MM.1S (cell line): ENCODE data around the gene RAC3.

Source experiments
- DNase-seq: peaks from one replicate; pipeline ENCODE4 v3.0.0-alpha.2; 2015
- H2AFZ ChIP-seq: fragments of 300-600 bp; sonication (generic); 2 replicates; pipeline ENCODE4 v1.6.0; 2016; ENCODE audit warnings: antibody characterized with exemption, low read length
- H3F3A ChIP-seq: fragments of 300-600 bp; sonication (generic); 2 replicates; pipeline ENCODE4 v1.6.1; 2016; ENCODE audit warnings: mild to moderate bottlenecking, antibody characterized with exemption, low read length, moderate library complexity, mixed read lengths; ENCODE audit not compliant: insufficient read depth
- H3K27ac ChIP-seq: fragments of 300-600 bp; sonication (generic); 2 replicates; pipeline ENCODE4 v1.5.1; 2016; ENCODE audit warnings: mild to moderate bottlenecking, low read length
- H3K27me3 ChIP-seq: fragments of 300-600 bp; sonication (generic); replicated peaks from 2 replicates; pipeline ENCODE4 v1.6.0; 2016; ENCODE audit warnings: low read length; ENCODE audit not compliant: insufficient read depth
- H3K36me3 ChIP-seq: fragments of 300-600 bp; sonication (generic); replicated peaks from 2 replicates; pipeline ENCODE4 v1.6.1; 2016; ENCODE audit warnings: mild to moderate bottlenecking, low read length, mixed read lengths; ENCODE audit not compliant: insufficient read depth
- H3K4me1 ChIP-seq: fragments of 300-600 bp; sonication (generic); 2 replicates; pipeline ENCODE4 v1.6.1; 2016; ENCODE audit warnings: low read length, mixed read lengths
- H3K4me2 ChIP-seq: fragments of 300-600 bp; sonication (generic); 2 replicates; pipeline ENCODE4 v1.6.0; 2016; ENCODE audit warnings: low read depth, low read length
- H3K4me3 ChIP-seq: fragments of 300-600 bp; sonication (generic); 2 replicates; pipeline ENCODE4 v1.5.1; 2016; ENCODE audit warnings: low read length, mixed read lengths
- H3K79me2 ChIP-seq: fragments of 300-600 bp; sonication (generic); 2 replicates; pipeline ENCODE4 v1.6.1; 2016; ENCODE audit warnings: mixed run types, low read length, mixed read lengths
- H3K9ac ChIP-seq: fragments of 300-600 bp; sonication (generic); 2 replicates; pipeline ENCODE4 v1.6.1; 2016; ENCODE audit warnings: low read length, mixed read lengths
- H3K9me2 ChIP-seq: fragments of 300-600 bp; sonication (generic); replicated peaks from 2 replicates; pipeline ENCODE4 v1.6.1; 2016; ENCODE audit warnings: mild to moderate bottlenecking, low read length, mixed read lengths; ENCODE audit not compliant: insufficient read depth
- H3K9me3 ChIP-seq: fragments of 300-600 bp; sonication (generic); replicated peaks from 2 replicates; pipeline ENCODE4 v1.6.1; 2016; ENCODE audit warnings: mild to moderate bottlenecking, low read length, mixed read lengths; ENCODE audit not compliant: insufficient read depth
- H4K20me1 ChIP-seq: fragments of 300-600 bp; sonication (generic); 2 replicates; pipeline ENCODE4 v1.6.1; 2016; ENCODE audit warnings: mild to moderate bottlenecking, low read length, moderate library complexity, mixed read lengths; ENCODE audit not compliant: insufficient read depth
- EZH2 ChIP-seq: fragments of 300-600 bp; sonication (generic); optimal IDR thresholded peaks from 2 replicates; pipeline ENCODE3; 2017; ENCODE audit warnings: low read depth, mild to moderate bottlenecking, antibody characterized with exemption, low read length, mixed read lengths
- EZH2phosphoT487 ChIP-seq: fragments of 300-600 bp; sonication (generic); IDR thresholded peaks from 2 replicates; pipeline ENCODE4 v1.6.1; 2018; ENCODE audit warnings: antibody characterized with exemption, low read length
- TF ChIP-seq, protein P1 (sequence below): fragments of 300-600 bp; sonication (generic); IDR thresholded peaks from 2 replicates; pipeline ENCODE4 v1.5.1; 2016; ENCODE audit warnings: antibody characterized with exemption, low read length, mixed read lengths

RAC3 gene

DNA sequence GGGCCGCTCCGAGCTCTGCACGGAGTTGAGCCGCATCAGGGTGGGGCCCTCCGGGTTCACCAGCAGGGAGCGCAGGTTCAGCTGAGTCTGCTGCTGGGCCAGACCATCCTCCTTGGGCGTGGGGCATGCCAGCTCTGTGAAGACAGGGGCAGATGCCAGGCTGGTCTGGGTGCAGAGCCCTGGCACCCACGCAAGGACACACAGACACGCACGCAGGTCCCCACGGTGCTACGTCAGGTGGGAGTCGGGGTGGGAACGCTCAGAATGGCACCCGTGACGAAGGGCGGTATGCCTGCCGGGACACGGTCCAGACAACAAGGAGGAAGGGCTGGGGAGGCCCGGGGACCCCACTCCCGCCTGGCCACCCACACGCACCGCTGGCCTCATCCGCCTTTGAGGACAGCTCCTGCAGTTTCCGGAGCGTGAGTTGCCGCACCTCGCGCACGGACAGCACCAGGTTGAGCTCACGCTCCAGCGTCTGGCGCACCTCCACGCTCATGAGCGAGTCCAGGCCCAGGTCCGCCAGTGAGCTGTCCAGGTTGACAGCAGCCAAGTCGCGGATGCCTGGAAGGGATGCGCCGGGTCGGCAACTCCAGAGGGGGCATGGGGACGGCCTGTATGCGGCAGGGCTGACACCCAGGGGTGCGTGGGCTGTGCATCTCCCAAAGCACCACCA is 49.4 kb downstream of the RAC3 start:
- H2AFZ ChIP-seq = no peak overlapping the region
- H3K4me1 ChIP-seq = no peaks in the 10 kb centered on the region
- TF ChIP-seq EZH2phosphoT487 = no peak
- TF ChIP-seq, protein P1, sequence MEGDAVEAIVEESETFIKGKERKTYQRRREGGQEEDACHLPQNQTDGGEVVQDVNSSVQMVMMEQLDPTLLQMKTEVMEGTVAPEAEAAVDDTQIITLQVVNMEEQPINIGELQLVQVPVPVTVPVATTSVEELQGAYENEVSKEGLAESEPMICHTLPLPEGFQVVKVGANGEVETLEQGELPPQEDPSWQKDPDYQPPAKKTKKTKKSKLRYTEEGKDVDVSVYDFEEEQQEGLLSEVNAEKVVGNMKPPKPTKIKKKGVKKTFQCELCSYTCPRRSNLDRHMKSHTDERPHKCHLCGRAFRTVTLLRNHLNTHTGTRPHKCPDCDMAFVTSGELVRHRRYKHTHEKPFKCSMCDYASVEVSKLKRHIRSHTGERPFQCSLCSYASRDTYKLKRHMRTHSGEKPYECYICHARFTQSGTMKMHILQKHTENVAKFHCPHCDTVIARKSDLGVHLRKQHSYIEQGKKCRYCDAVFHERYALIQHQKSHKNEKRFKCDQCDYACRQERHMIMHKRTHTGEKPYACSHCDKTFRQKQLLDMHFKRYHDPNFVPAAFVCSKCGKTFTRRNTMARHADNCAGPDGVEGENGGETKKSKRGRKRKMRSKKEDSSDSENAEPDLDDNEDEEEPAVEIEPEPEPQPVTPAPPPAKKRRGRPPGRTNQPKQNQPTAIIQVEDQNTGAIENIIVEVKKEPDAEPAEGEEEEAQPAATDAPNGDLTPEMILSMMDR = no peak
- H3K36me3 ChIP-seq = peaks cover 13% of the 10 kb centered on the region
- no peaks in the 10 kb centered on the region for H3K79me2 ChIP-seq
- H3K9me2 ChIP-seq = no peaks in the 10 kb centered on the region
- no peaks in the 10 kb centered on the region for H3K9me3 ChIP-seq
- no peak overlapping the region for H3K9ac ChIP-seq
- DNase-seq = no peak
- H3K4me2 ChIP-seq = no peak overlapping the region
- no peak overlapping the region for H3K27ac ChIP-seq
- no peaks in the 10 kb centered on the region for H4K20me1 ChIP-seq
- H3K27me3 ChIP-seq = no peaks in the 10 kb centered on the region
- H3K4me3 ChIP-seq = no peak overlapping the region
- H3F3A ChIP-seq = peaks cover 3% of the 10 kb centered on the region; the same call in 1 of the 2 replicates

DNA sequence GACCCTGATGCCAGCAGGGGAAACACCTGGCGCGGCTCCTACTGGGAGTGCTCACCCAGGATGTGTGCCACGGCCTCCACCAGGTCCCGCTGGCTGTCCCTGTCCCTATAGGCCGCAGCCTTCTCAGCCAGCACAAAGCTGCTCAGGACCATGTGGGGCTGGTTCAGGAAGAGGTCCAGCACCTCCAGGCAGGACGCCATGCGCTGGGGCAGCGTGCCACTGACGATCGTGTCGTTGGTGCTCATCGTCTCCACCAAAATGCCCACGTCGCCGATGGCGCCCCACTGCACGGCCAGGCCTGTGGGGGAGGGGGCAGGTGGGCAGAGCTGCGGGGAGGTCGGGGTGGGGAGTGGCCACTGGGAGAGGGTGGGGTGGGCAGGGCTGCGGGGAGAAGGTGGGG is 50.1 kb downstream of the RAC3 start:
- Histone ChIP-seq H3K36me3 (peaks cover 13% of the 10 kb centered on the region), H3K4me1 (no peaks in the 10 kb centered on the region), H3K9me2 (no peaks in the 10 kb centered on the region), H3K4me2 (no peak overlapping the region), H3K4me3 (no peak overlapping the region), H3F3A (peaks cover 3% of the 10 kb centered on the region; the same call in 1 of the 2 replicates), H3K27ac (no peak overlapping the region), H3K9ac (no peak overlapping the region), H3K79me2 (no peaks in the 10 kb centered on the region), H3K27me3 (no peaks in the 10 kb centered on the region), H4K20me1 (no peaks in the 10 kb centered on the region), H3K9me3 (no peaks in the 10 kb centered on the region), H2AFZ (no peak overlapping the region)
- no peak for DNase-seq
- TF ChIP-seq EZH2phosphoT487 (no peak), EZH2 (no peak)
- TF ChIP-seq, protein P1 = no peak

DNA sequence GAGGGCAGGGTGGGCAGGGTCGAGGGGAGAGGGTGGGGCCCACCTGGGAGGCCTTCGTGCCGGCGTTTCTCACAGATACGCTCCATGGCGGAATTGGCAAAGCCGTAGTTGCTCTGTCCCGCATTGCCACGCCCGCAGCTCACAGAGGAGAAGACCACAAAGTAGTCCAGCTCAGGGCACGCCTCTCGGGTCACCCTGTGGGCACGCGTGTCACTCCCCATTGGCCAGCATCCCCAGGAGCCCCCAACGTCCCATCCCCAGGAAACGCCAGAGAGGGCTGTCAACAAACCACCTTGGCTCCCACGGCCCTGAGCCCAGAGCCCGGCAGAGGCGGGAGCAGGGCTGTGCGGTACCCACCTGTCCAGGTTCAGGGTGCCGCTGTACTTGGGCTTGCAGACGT is 50.5 kb downstream of the RAC3 start:
- Histone ChIP-seq H2AFZ (no peak overlapping the region), H3F3A (peaks cover under 1% of the 10 kb centered on the region; the same call in 1 of the 2 replicates), H3K27me3 (no peaks in the 10 kb centered on the region), H3K4me1 (no peaks in the 10 kb centered on the region), H3K9me2 (no peaks in the 10 kb centered on the region), H3K27ac (no peak overlapping the region), H3K9ac (no peak overlapping the region), H3K4me2 (no peak overlapping the region), H3K9me3 (no peaks in the 10 kb centered on the region), H3K36me3 (peaks cover 13% of the 10 kb centered on the region), H3K79me2 (no peaks in the 10 kb centered on the region), H3K4me3 (no peak overlapping the region), H4K20me1 (no peaks in the 10 kb centered on the region)
- DNase-seq = no peak
- TF ChIP-seq EZH2 = no peak
- TF ChIP-seq, protein P1 = no peak
- no peak for TF ChIP-seq EZH2phosphoT487
